SK-N-SH treated with all-trans-retinoic acid at 6 μM for 48 hours (cell line): ENCODE measurements around the gene NPAS3.

Experiments used
- ATAC-seq: fragments of 200-7000 bp; cut with Tn5 transposase; 3 replicates; pipeline ENCODE4 v1.9.1; 2020; ENCODE audit warnings: mild to moderate bottlenecking, moderate library complexity
- ARNTL ChIP-seq: fragments of 450-650 bp; formaldehyde crosslinking; IDR thresholded peaks from 2 replicates; pipeline ENCODE4 v1.5.0; 2020; ENCODE audit warnings: low read depth, mild to moderate bottlenecking, moderate library complexity, borderline replicate concordance
- BACH2 ChIP-seq: fragments of 250-450 bp; sonication (Bioruptor Pico); IDR thresholded peaks from 2 replicates; pipeline ENCODE4 v1.9.0; 2021; ENCODE audit warnings: mild to moderate bottlenecking, borderline replicate concordance
- CREB5 ChIP-seq: fragments of 250-450 bp; sonication (Bioruptor Pico); IDR thresholded peaks from 2 replicates; pipeline ENCODE4 v1.5.1; 2020; ENCODE audit warnings: low read depth, mild to moderate bottlenecking, moderate library complexity
- CSDC2 ChIP-seq: fragments of 250-450 bp; sonication (Bioruptor Pico); IDR thresholded peaks from 2 replicates; pipeline ENCODE4 v1.5.0; 2020; ENCODE audit warnings: mild to moderate bottlenecking, moderate library complexity
- CSRNP3 ChIP-seq: fragments of 250-450 bp; sonication (Bioruptor Pico); IDR thresholded peaks from 2 replicates; pipeline ENCODE4 v1.5.1; 2021; ENCODE audit warnings: mild to moderate bottlenecking, moderate library complexity
- GLIS3 ChIP-seq: fragments of 250-450 bp; sonication (Bioruptor Pico); IDR thresholded peaks from 2 replicates; pipeline ENCODE4 v1.5.0; 2020; ENCODE audit warnings: mild to moderate bottlenecking, moderate library complexity
- ISL1 ChIP-seq: fragments of 250-450 bp; sonication (Bioruptor Pico); IDR thresholded peaks from 2 replicates; pipeline ENCODE4 v2.1.2; 2022; ENCODE audit warnings: mild to moderate bottlenecking, moderate library complexity
- OSR1 ChIP-seq: fragments of 250-450 bp; sonication (Bioruptor Pico); IDR thresholded peaks from 2 replicates; pipeline ENCODE4 v1.8.0; 2022; ENCODE audit warnings: moderate library complexity, mild to moderate bottlenecking, inconsistent platforms
- PATZ1 ChIP-seq: fragments of 250-450 bp; sonication (Bioruptor Pico); IDR thresholded peaks from 2 replicates; pipeline ENCODE4 v1.8.0; 2020; ENCODE audit warnings: mild to moderate bottlenecking, moderate library complexity, borderline replicate concordance
- POU6F1 ChIP-seq: fragments of 250-450 bp; sonication (Bioruptor Pico); IDR thresholded peaks from 2 replicates; pipeline ENCODE4 v1.8.0; 2021; ENCODE audit warnings: low read depth, mild to moderate bottlenecking, moderate library complexity, borderline replicate concordance
- RARB ChIP-seq: fragments of 250-450 bp; sonication (Bioruptor Pico); IDR thresholded peaks from 2 replicates; pipeline ENCODE4 v1.8.0; 2021; ENCODE audit warnings: mild to moderate bottlenecking, moderate library complexity
- SNAI2 ChIP-seq: fragments of 250-450 bp; sonication (Bioruptor Pico); IDR thresholded peaks from 2 replicates; pipeline ENCODE4 v1.5.0; 2020; ENCODE audit warnings: mild to moderate bottlenecking, moderate library complexity
- TCF4 ChIP-seq: fragments of 250-450 bp; sonication (Bioruptor Pico); IDR thresholded peaks from 2 replicates; pipeline ENCODE4 v1.8.0; 2021; ENCODE audit warnings: mild to moderate bottlenecking, moderate library complexity, borderline replicate concordance
- TOX ChIP-seq: fragments of 250-450 bp; sonication (Bioruptor Pico); IDR thresholded peaks from 2 replicates; pipeline ENCODE4 v1.8.0; 2021; ENCODE audit warnings: mild to moderate bottlenecking, moderate library complexity, borderline replicate concordance
- TSHZ2 ChIP-seq: fragments of 250-450 bp; sonication (Bioruptor Pico); IDR thresholded peaks from 2 replicates; pipeline ENCODE4 v1.5.0; 2020; ENCODE audit warnings: mild to moderate bottlenecking, moderate library complexity
- ZC3H10 ChIP-seq: fragments of 250-450 bp; sonication (Bioruptor Pico); IDR thresholded peaks from 2 replicates; pipeline ENCODE4 v1.5.1; 2021; ENCODE audit warnings: mild to moderate bottlenecking, moderate library complexity
- ZFP3 ChIP-seq: fragments of 250-450 bp; sonication (Bioruptor Pico); IDR thresholded peaks from 2 replicates; pipeline ENCODE4 v1.5.0; 2020; ENCODE audit warnings: mild to moderate bottlenecking, moderate library complexity
- ZFP30 ChIP-seq: fragments of 450-650 bp; formaldehyde crosslinking; IDR thresholded peaks from 2 replicates; pipeline ENCODE4 v1.5.0; 2022; ENCODE audit warnings: mild to moderate bottlenecking, moderate library complexity
- ZNF565 ChIP-seq: fragments of 450-650 bp; formaldehyde crosslinking; conservative IDR thresholded peaks from 2 replicates; pipeline ENCODE4 v1.5.0; 2020; ENCODE audit warnings: low read depth, mild to moderate bottlenecking, moderate library complexity
- ZNF70 ChIP-seq: fragments of 450-650 bp; formaldehyde crosslinking; IDR thresholded peaks from 2 replicates; pipeline ENCODE4 v1.5.0; 2020; ENCODE audit warnings: mild to moderate bottlenecking, moderate library complexity
- ZNF8 ChIP-seq: fragments of 450-650 bp; formaldehyde crosslinking; IDR thresholded peaks from 2 replicates; pipeline ENCODE4 v1.5.0; 2020; ENCODE audit warnings: mild to moderate bottlenecking, moderate library complexity

NPAS3 gene

GRCh38 chr14:33019346-33019745, 80.7 kb downstream of the NPAS3 start:
- ATAC-seq = no peak
- TF ChIP-seq CSRNP3 (CRISPR knock-in tag) = no peak
- no peak for TF ChIP-seq ZNF8 (CRISPR knock-in tag)
- TF ChIP-seq ZC3H10 = no peak
- TF ChIP-seq ARNTL = no peak
- no peak for TF ChIP-seq RARB (CRISPR knock-in tag)
- TF ChIP-seq ZFP3 (CRISPR knock-in tag) = no peak
- TF ChIP-seq ISL1 (CRISPR knock-in tag) = no peak
- no peak for TF ChIP-seq TOX
- TF ChIP-seq OSR1 (CRISPR knock-in tag) = no peak
- no peak for TF ChIP-seq ZNF565
- no peak for TF ChIP-seq ZFP30 (CRISPR knock-in tag)
- TF ChIP-seq TCF4 (CRISPR knock-in tag) = no peak
- TF ChIP-seq TSHZ2 = no peak
- no peak for TF ChIP-seq SNAI2 (CRISPR knock-in tag)
- TF ChIP-seq BACH2 (CRISPR knock-in tag) = no peak
- no peak for TF ChIP-seq POU6F1 (CRISPR knock-in tag)
- TF ChIP-seq PATZ1 = no peak
- TF ChIP-seq CREB5 (CRISPR knock-in tag) = no peak
- no peak for TF ChIP-seq GLIS3
- no peak for TF ChIP-seq CSDC2 (CRISPR knock-in tag)

GRCh38 chr14:33026850-33027430, 88.3 kb downstream of the NPAS3 start:
- no peak for ATAC-seq
- TF ChIP-seq CSRNP3 (CRISPR knock-in tag) (no peak), GLIS3 (no peak), ARNTL (no peak), CREB5 (CRISPR knock-in tag) (no peak), ZNF70 (CRISPR knock-in tag) (no peak), BACH2 (CRISPR knock-in tag) (no peak), TCF4 (CRISPR knock-in tag) (no peak)
